Stomach smooth muscle (tissue), 2 donors: ENCODE measurements around the gene PLA2G4F.

ENCODE experiments used
- H3K27ac ChIP-seq: one replicate; pipeline ENCODE4 v1.7.0; 2013; ENCODE audit warnings: mild to moderate bottlenecking, low read length, inconsistent platforms
- H3K27me3 ChIP-seq, 2 donors: one replicate each; pipeline ENCODE4 v1.7.0; 2013; ENCODE audit warnings: low read length in 2 of 2; ENCODE audit not compliant: insufficient read depth in 2 of 2, control insufficient read depth in 1 of 2
- H3K36me3 ChIP-seq, 2 donors: one replicate each; pipeline ENCODE4 v1.7.0; 2013; ENCODE audit warnings: low read length in 2 of 2; ENCODE audit not compliant: control insufficient read depth in 2 of 2, insufficient read depth in 2 of 2
- H3K4me1 ChIP-seq: one replicate; pipeline ENCODE4 v1.7.0; 2013; ENCODE audit warnings: low read length; ENCODE audit not compliant: control insufficient read depth, insufficient read depth
- H3K4me3 ChIP-seq, 2 donors: one replicate each; pipeline ENCODE4 v1.7.0; 2013; ENCODE audit warnings: low read length in 2 of 2
- H3K9ac ChIP-seq, 2 donors: one replicate each; pipeline ENCODE4 v1.7.0; 2013; ENCODE audit warnings: low read length in 2 of 2, mild to moderate bottlenecking in 1 of 2
- H3K9me3 ChIP-seq, 2 donors: one replicate each; pipeline ENCODE4 v1.7.0; 2013; ENCODE audit warnings: low read length in 2 of 2; ENCODE audit not compliant: control insufficient read depth in 2 of 2
- donor health status: healthy.
- donor health status: Pancreatic carcinoma.

The PLA2G4F gene

GRCh38 chr15:42153874-42154211 is 2.6 kb downstream of the PLA2G4F start:
- H3K27ac ChIP-seq, result no peak overlapping the region
- peaks cover 2% of the 10 kb centered on the region for H3K4me1 ChIP-seq
- H3K27me3 ChIP-seq, result no peaks in the 10 kb centered on the region
- no peaks in the 10 kb centered on the region for H3K9me3 ChIP-seq
- H3K9ac ChIP-seq, result no peak overlapping the region
- H3K4me3 ChIP-seq, result no peak overlapping the region
- H3K36me3 ChIP-seq, result peaks cover 0 to 1% of the 10 kb centered on the region in 2 donors

- no peaks in the 10 kb centered on the region for H3K36me3 ChIP-seq
- H3K27ac ChIP-seq, result no peak overlapping the region
- no peak overlapping the region for H3K9ac ChIP-seq
- H3K4me1 ChIP-seq, result no peaks in the 10 kb centered on the region
- no peaks in the 10 kb centered on the region for H3K9me3 ChIP-seq
- H3K4me3 ChIP-seq, result no peak overlapping the region
- no peaks in the 10 kb centered on the region for H3K27me3 ChIP-seq
Observed at GRCh38 chr15:42152921-42153698, 3.3 kb downstream of the PLA2G4F start.

- no peak overlapping the region for H3K27ac ChIP-seq
- H3K4me1 ChIP-seq, result no peaks in the 10 kb centered on the region
- H3K4me3 ChIP-seq, result no peak overlapping the region
- H3K27me3 ChIP-seq, result no peaks in the 10 kb centered on the region
- no peaks in the 10 kb centered on the region for H3K36me3 ChIP-seq
- no peak overlapping the region for H3K9ac ChIP-seq
- no peaks in the 10 kb centered on the region for H3K9me3 ChIP-seq
Observed at GRCh38 chr15:42152196-42152920, 4.1 kb downstream of the PLA2G4F start.

GRCh38 chr15:42151736-42152135 is 4.7 kb downstream of the PLA2G4F start:
- Histone ChIP-seq H3K4me3 (no peak overlapping the region), H3K4me1 (no peaks in the 10 kb centered on the region), H3K27me3 (no peaks in the 10 kb centered on the region), H3K9ac (no peak overlapping the region), H3K9me3 (no peaks in the 10 kb centered on the region), H3K36me3 (no peaks in the 10 kb centered on the region), H3K27ac (no peak overlapping the region)

GRCh38 chr15:42151141-42151561 is 5.3 kb downstream of the PLA2G4F start:
- Histone ChIP-seq H3K4me1 (no peaks in the 10 kb centered on the region), H3K27ac (no peak overlapping the region), H3K9me3 (no peaks in the 10 kb centered on the region), H3K9ac (no peak overlapping the region), H3K4me3 (no peak overlapping the region), H3K27me3 (no peaks in the 10 kb centered on the region), H3K36me3 (no peaks in the 10 kb centered on the region)

- Histone ChIP-seq H3K4me1 (no peaks in the 10 kb centered on the region), H3K36me3 (no peaks in the 10 kb centered on the region), H3K4me3 (no peak overlapping the region), H3K9me3 (no peaks in the 10 kb centered on the region), H3K9ac (no peak overlapping the region), H3K27me3 (no peaks in the 10 kb centered on the region), H3K27ac (no peak overlapping the region)
Observed at GRCh38 chr15:42150219-42150970, 6.0 kb downstream of the PLA2G4F start.

GRCh38 chr15:42149493-42150218 is 6.8 kb downstream of the PLA2G4F start:
- no peaks in the 10 kb centered on the region for H3K4me1 ChIP-seq
- H3K27ac ChIP-seq, result no peak overlapping the region
- H3K9me3 ChIP-seq, result no peaks in the 10 kb centered on the region
- no peaks in the 10 kb centered on the region for H3K36me3 ChIP-seq
- no peak overlapping the region for H3K9ac ChIP-seq
- H3K4me3 ChIP-seq, result no peak overlapping the region
- H3K27me3 ChIP-seq, result no peaks in the 10 kb centered on the region

GRCh38 chr15:42148808-42149492 is 7.5 kb downstream of the PLA2G4F start:
- Histone ChIP-seq H3K4me1 (no peaks in the 10 kb centered on the region), H3K36me3 (no peaks in the 10 kb centered on the region), H3K9me3 (no peaks in the 10 kb centered on the region), H3K27me3 (no peaks in the 10 kb centered on the region), H3K27ac (no peak overlapping the region), H3K4me3 (no peak overlapping the region), H3K9ac (no peak overlapping the region)

- Histone ChIP-seq H3K27ac (no peak overlapping the region), H3K9me3 (no peaks in the 10 kb centered on the region), H3K9ac (no peak overlapping the region), H3K36me3 (no peaks in the 10 kb centered on the region), H3K4me1 (no peaks in the 10 kb centered on the region), H3K4me3 (no peak overlapping the region), H3K27me3 (no peaks in the 10 kb centered on the region)
Observed at GRCh38 chr15:42147431-42147735, 9.1 kb downstream of the PLA2G4F start.
